Brain microvascular endothelial cell (primary cell): ENCODE results near the gene CLDN18.

ENCODE experiments used
- DNase-seq: peaks from one replicate; pipeline ENCODE4 v3.0.0-alpha.2; 2020
- H3K27ac ChIP-seq: fragments of 250-450 bp; sonication (Bioruptor Pico); 2 replicates; pipeline ENCODE4 v1.5.1; 2020; ENCODE audit warnings: mild to moderate bottlenecking, moderate library complexity
- H3K27me3 ChIP-seq: fragments of 250-450 bp; sonication (Bioruptor Pico); replicated peaks from 2 replicates; pipeline ENCODE4 v1.5.1; 2020; ENCODE audit warnings: mild to moderate bottlenecking
- H3K36me3 ChIP-seq: fragments of 250-450 bp; sonication (Bioruptor Pico); replicated peaks from 2 replicates; pipeline ENCODE4 v1.5.1; 2020; ENCODE audit warnings: mild to moderate bottlenecking
- H3K4me3 ChIP-seq: 2 replicates; pipeline ENCODE4 v1.5.1; 2011; ENCODE audit warnings: low read depth, mild to moderate bottlenecking, control low read depth, low read length, moderate library complexity
- in situ Hi-C: cut with HindIII; loops from 2 replicates; pipeline ENCODE4 v1.10.0; 2017; ENCODE audit warnings: low sequenced_read_pairs, low pct_ligation_motif_present
- TF ChIP-seq, protein P1 (sequence below): IDR thresholded peaks from 2 replicates; pipeline ENCODE4 v1.5.1; 2011; ENCODE audit warnings: low read depth, mild to moderate bottlenecking, moderate library complexity, low read length, control low read depth, inconsistent platforms; ENCODE audit errors: missing control alignments

CLDN18 gene

DNA sequence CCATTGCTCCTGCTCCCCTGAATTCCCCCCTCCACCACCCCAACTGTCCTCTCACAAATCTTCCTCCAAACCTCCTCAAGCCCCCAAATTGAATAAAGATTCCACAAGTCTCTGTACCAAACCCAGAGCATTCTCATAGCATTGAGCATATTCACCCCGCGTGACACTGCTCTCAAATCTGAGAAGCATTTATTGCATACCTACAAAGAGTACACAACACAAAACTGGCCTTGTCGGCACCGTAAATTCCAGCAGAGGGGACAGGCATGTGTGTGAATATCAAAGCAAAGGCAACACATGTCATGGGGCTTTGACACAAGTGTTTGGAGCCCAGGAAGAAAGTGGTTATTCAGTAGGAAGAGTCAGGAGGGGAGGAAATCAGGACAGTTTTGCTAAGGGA is 2.6 kb downstream of the CLDN18 start:
- TF ChIP-seq, protein P1, sequence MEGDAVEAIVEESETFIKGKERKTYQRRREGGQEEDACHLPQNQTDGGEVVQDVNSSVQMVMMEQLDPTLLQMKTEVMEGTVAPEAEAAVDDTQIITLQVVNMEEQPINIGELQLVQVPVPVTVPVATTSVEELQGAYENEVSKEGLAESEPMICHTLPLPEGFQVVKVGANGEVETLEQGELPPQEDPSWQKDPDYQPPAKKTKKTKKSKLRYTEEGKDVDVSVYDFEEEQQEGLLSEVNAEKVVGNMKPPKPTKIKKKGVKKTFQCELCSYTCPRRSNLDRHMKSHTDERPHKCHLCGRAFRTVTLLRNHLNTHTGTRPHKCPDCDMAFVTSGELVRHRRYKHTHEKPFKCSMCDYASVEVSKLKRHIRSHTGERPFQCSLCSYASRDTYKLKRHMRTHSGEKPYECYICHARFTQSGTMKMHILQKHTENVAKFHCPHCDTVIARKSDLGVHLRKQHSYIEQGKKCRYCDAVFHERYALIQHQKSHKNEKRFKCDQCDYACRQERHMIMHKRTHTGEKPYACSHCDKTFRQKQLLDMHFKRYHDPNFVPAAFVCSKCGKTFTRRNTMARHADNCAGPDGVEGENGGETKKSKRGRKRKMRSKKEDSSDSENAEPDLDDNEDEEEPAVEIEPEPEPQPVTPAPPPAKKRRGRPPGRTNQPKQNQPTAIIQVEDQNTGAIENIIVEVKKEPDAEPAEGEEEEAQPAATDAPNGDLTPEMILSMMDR = no peak
- Histone ChIP-seq H3K27me3 (no peaks in the 10 kb centered on the region), H3K36me3 (no peaks in the 10 kb centered on the region), H3K27ac (no peak overlapping the region), H3K4me3 (no peak overlapping the region)
- in situ Hi-C loops = no loop called here
- DNase-seq = no peak

GRCh38 chr3:138016065-138016464 is 6.1 kb downstream of the CLDN18 start:
- Histone ChIP-seq H3K36me3 (no peaks in the 10 kb centered on the region), H3K4me3 (no peak overlapping the region), H3K27ac (no peak overlapping the region), H3K27me3 (no peaks in the 10 kb centered on the region)
- TF ChIP-seq, protein P1 = no peak
- in situ Hi-C loops = no loop called here
- DNase-seq = no peak

DNA sequence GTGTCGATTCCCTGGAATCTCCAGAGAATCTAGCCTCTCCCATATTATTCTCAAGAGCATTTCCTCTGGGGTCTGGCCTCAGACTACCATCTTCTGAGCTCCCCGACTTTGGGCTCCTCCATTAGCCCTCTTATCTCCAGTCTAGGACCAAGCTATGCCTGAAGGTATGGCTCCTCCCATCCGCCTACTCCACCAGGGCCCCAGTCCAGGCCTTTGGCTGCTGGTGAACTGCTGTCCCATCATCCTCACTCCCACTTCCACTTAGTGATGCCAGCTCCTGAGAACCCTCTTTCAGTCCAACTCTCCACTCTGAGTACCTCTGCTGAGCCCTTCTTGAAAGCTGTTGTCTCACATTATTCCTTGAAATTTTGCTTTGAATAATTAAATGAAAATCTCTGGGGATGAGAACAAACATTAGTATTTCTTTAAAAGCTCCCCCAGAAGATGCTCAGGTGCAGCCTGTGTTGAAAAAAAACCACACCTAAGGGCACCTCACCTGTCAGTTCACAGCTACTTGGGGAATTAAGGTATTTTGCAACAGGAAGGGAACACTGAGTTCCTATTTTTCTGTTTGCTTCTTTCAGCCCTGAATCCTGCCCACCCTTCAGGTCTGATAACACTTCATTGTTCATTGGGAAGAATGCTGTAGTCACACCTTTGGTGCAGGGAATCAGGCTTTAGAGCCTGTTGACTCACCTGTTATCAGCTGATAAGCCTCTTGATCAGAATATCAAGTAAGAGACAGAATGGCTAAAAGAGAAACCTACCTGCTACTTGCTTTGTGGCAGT is 9.5 kb downstream of the CLDN18 start:
- TF ChIP-seq, protein P1 = no peak
- in situ Hi-C loops = no loop called here
- Histone ChIP-seq H3K36me3 (no peaks in the 10 kb centered on the region), H3K27ac (no peak overlapping the region), H3K27me3 (no peaks in the 10 kb centered on the region), H3K4me3 (no peak overlapping the region)
- no peak for DNase-seq

GRCh38 chr3:138023754-138024153 is 13.8 kb downstream of the CLDN18 start:
- TF ChIP-seq, protein P1 = no peak
- no peak for DNase-seq
- no peak overlapping the region for H3K27ac ChIP-seq
- in situ Hi-C loops = no loop called here
- H3K27me3 ChIP-seq = no peaks in the 10 kb centered on the region
- no peak overlapping the region for H3K4me3 ChIP-seq
- H3K36me3 ChIP-seq = no peaks in the 10 kb centered on the region

DNA sequence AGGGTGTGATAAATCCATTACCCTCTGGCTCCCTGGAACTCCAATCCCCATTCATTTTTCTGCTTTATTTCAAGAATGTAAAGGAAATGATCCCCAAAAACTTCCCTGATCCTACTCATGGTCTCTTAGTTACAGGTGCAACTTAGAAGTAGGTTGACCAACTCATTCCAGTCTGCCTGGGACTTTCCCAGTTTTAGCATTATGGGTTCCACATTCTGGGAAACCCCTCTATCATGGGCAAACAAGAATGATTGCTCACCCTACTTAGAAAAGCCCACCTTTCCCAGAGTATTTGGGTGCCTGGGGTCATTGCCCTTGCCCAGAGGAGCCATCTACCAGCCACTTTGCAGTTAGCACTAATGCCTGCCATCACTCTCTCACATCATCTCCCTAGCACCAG is 15.6 kb downstream of the CLDN18 start:
- in situ Hi-C loops = no loop called here
- no peak for DNase-seq
- H3K4me3 ChIP-seq = no peak overlapping the region
- H3K27me3 ChIP-seq = no peaks in the 10 kb centered on the region
- no peak overlapping the region for H3K27ac ChIP-seq
- TF ChIP-seq, protein P1 = no peak
- no peaks in the 10 kb centered on the region for H3K36me3 ChIP-seq

DNA sequence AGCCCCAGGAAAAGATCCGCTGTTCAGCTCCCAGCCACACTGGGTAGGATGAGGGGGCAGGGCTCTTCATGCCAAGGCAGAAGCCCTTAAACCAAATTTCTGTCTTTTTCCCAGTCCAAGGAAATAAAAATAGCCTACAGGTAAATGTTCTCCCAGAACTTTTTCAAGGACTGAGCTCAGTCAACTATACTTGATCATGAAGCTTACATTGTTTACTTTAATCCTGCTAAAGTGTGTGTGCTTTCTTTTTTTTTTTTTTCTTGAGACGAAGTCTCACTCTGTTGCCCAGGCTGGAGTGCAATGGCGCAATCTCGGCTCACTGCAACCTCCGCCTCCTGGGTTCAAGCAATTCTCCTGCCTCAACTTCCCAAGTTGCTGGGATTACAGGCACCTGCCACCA is 17.9 kb downstream of the CLDN18 start:
- Histone ChIP-seq H3K27ac (no peak overlapping the region), H3K4me3 (no peak overlapping the region), H3K27me3 (no peaks in the 10 kb centered on the region), H3K36me3 (no peaks in the 10 kb centered on the region)
- TF ChIP-seq, protein P1 = no peak
- in situ Hi-C loops = no loop called here
- DNase-seq = no peak
